ENCODE data around the gene GLRA1.
"Not testable (repeated sequence)": the region's sequence is repeated elsewhere in the genome, so short reads cannot be mapped to it uniquely, and the experiment has no call there.

Gene GLRA1

DNA sequence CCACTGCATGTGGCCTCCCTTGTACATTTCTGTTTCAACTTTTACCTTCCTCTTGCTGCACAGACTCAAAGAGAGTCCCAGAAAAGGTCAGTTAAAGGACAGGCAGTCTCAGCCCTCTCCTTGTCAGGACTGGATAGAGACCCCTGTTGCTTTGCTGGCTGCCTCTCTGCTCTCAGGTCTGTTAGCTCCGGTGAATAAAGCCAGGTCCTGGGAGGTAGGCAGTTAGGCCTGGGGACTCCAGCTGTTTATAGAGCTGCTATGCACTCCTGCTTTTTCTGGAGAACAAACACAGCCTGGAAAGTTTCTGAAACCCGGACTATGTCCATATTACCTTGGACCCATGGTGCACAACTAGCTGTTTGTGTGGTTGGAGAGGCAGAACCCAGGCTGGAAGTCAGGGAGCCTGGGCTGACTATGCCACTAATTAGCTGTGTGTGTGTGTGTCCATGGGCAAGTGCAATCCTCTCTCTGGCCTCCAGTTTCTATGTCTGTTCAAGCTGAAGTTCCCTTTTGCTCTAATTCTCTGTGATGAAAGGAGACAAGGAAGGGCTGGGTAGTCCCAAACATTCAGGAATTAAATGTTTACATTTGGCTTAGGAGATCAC lies 42.9 kb downstream of the GLRA1 start:
- no peak for DNase-seq

DNA sequence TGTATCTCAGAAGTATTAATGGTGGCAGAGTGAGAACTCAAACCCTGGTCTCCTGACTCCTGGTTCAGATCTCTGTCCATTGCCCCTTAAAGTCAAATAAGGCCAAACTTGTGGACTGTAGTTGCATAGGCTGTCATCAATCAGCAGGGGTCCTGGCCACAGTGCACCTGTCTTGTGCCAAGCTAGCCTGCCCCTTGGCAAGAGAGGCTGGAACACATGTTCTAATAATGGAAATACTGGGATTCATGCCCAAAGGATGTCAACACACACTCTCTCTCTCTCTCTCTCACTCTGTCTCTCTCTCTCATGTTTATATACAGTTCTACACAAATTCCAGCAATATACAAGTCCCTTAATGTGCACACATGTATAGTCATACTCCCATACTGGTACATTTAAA lies 44.3 kb downstream of the GLRA1 start:
- DNase-seq: no peak

DNA sequence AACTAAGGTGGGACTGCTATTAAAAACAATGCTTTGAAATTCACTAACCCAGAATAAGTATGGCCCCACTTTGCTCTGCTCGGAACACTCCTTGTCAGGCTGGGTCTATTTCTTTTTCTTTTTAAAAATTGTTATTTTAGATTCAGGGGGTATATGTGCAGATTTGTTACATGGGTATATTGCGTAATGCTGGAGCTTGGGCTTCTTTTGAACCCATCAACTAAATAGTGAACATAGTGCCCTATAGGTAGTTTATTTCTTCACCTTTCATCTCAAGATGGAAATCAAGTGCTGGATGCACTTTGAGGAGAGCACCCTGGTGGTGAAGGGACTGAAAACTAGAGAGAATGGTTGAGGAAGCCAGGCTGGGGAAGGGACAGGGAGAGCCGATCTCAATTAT lies 51.0 kb downstream of the GLRA1 start:
- no peak for DNase-seq

DNA sequence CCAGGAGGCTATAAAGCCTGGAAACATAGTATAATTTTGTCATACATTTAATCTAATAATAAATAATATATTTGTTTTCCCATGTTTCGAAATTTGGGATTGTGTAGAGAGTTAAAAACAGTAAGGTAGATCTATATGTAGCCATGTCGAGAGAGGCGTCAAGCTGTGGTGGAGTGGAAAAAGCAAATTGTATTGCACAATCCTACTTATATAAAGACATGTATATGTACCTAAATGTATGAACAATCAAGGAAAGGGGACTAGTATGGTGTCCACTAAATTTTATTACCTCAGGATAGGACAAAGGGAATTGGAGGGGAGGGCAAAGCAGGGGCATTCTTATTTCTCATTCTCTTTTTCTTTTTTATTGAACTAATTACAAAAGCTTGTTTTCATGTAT lies 52.0 kb downstream of the GLRA1 start:
- no peak for DNase-seq

DNA sequence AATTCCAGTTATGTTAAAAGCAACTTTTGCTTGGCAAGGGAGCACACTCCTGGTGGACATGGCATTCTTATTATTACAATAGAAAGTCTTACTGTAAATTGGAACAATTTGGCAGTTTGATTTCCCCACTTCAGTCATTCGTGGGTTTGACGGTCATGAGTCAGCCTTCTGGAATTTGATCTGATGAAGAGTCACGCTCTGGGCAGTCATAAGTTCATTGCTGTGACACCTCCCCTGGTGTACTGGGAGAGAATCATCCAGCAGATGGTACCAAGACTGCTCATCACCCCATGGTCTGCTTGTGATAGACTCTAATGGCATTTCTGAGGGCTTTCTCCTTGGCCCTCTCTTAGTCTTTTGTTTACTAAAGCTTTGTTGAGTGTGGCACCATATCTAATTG lies 53.8 kb downstream of the GLRA1 start:
- DNase-seq: no peak

DNA sequence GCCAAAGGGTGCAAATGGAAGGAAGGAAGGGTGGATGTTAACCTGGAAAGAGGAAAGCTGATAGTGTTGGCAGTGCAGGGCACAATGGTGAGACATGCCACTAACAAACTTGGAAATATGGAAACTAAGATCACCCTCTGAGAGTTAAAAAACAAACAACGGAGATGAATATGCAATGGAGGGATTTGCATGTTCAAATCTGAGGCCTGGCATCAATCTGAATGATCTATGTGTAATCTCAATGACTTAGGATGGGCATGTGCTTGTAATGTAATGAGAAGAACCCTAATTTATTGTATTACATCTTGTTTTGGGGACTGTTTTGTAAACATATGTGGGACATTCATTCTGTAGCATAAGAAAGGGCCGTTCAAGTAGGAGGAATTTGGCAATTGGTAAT lies 54.4 kb downstream of the GLRA1 start:
- DNase-seq: no peak

DNA sequence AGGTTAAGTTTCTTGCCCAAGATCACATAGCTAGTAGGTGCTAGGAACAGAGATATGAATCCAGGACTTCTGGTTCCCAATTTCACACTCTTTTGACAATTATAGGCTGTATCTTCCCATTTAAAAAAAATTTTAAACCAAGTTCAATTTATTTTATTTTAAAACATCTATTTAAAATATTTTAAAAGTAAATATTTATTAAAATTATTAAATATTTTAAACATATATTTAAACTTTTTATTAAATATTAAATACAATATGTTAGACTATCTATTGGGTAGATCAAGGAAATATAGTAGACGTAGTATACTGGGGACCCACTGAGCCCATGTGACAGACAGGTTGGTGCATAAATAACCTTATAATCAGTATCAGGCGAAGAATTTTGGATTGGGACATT lies 54.8 kb downstream of the GLRA1 start:
- no peak for DNase-seq

DNA sequence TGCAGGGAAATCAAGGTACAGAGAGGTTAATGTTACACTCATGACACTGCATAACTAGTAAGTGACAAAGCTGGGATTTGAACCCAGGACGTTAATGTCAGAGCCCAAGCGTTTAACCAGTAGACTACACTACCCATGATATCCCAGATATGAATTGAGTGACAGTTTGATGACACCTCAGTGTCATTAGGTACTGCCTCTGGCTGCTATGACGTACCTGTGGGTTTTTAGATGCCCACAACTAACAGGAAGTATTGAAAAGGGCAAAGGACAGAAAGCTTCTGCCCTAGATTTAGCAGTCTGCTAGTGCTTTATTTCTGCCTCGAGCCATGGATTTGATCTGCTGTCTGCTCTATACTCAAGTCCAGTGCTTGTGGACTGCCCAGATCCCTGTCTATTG lies 56.2 kb downstream of the GLRA1 start:
- DNase-seq: no peak

DNA sequence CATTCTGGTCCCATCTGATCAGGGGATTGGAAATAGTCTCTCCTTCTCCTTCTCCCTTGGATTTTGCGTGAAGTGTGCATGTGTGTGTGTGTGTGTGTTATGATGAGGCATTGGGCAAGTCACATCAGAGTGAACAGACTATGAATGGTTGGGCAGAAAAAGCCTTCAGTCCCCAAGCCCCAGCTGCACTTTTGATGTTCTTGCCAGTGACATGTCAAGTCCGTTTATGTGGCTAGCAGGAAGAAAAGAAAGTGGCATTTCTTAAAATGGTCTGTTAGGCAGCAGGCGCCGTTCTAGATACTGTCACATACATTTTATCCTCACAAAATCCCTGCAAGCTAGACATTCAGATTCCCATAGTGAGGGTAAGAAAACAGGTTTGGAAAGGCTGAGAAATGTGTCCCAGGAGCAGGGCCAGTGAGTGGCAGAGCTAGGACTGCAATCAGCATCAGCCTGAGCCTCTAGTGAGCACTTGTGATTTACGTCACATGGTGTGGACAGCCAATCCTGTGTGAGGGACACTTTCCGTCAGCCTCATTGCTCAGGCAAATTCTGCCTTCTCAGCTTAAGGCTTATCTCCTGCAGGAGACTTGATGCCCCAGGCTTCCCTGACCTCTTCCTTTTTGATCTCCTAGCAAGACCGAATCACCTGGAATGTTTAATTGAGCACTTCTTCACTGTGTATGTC lies 60.4 kb downstream of the GLRA1 start:
- DNase-seq: no peak

DNA sequence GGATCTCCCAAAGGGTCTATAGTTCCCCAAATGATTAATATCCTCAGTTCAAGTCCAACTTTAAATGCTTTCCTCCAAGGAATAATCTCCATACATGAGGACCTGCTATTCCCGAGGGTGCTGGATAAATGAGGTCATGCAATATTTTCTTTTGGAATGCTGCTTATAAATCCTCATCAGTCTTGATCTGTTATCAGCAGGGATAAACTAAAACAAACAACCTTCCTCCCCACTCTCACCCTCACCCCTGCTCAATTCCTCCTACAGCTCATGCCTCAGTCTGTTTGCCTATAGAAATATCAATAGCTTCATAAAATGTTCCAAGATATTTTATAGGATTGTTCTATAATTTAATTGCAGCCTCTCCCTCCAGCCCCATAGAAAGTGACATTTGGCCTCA lies 61.1 kb downstream of the GLRA1 start:
- no peak for DNase-seq

DNA sequence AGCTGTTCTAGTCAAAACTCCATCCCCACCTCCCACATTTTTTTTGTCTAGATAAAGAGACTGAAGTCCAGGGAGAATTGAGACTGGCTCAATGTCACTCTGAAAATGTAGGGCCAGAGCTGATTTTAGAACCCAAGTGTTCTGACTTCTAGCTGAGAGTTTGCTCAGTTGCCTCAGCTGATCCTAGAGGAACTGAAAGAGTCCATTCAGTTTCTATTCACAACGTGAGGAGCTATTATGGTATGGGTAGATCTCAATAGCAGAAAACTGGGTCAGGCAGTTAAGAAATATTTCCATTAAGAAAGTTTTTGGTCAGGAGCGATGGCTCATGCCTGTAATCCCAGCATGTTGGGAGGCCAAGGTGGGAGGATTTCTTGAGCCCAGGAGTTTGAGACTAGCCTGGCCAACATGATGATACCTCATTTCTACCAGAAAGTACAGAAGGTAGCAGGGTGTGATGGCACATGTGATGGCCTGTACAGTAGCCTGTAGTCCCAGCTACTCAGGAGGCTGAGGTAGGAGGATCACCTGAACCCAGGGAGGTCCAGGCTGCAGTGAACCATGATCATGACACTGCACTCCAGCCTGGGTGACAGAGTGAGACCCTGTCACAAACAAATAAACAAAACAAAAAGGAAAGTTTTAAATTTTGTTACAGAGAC lies 61.7 kb downstream of the GLRA1 start:
- no peak for DNase-seq

DNA sequence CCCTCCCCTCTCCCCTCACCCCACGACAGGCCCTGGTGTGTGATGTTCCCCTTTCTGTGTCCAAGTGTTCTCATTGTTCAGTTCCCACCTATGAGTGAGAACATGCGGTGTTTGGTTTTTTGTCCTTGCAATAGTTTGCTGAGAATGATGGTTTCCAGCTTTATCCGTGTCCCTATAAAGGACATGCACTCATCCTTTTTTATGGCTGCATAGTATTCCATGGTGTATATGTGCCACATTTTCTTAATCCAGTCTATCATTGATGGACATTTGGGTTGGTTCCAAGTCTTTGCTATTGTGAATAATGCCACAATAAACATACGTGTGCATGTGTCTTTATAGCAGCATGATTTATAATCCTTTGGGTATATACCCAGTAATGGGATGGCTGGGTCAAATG lies 63.8 kb downstream of the GLRA1 start:
- not testable (repeated sequence) for DNase-seq

DNA sequence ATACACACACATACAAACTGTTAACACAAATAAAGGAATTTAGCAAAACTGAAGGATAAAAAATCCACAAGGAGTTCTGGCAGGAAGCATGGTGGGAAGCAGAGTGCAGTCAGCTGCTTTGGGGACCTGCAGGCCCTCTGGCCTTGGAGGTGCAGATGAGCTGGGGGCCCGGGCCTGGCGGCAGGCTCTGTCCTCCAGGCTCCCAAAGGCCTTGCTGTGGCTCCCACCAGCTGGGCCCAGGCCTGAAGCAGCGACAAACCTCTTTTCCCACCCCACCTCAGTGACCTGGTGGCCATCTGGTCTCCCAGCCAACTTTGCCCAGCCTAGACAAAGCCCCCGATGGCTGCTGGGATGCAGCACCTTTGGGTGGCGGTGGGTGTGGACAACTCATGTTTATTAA lies 67.8 kb downstream of the GLRA1 start:
- no peak for DNase-seq

DNA sequence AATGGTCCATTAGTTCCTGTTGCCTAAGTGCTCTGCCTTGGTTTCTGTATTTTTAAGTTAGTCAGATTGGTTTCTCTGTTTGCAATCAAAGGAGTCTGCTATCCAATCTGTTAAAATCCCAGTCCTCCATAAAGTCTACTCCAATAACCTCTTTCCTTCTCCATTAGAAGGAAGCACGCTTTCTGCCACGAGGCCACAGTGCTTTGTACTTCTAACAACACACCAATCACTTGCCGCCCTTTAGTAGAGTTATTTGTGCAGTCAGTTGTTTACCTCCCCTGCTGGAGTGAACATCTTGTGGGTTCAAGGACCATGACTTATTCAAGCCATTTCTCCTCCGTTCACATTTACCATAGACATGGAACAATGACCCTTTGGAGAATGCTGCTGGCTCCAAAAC lies 69.0 kb downstream of the GLRA1 start:
- DNase-seq: no peak

DNA sequence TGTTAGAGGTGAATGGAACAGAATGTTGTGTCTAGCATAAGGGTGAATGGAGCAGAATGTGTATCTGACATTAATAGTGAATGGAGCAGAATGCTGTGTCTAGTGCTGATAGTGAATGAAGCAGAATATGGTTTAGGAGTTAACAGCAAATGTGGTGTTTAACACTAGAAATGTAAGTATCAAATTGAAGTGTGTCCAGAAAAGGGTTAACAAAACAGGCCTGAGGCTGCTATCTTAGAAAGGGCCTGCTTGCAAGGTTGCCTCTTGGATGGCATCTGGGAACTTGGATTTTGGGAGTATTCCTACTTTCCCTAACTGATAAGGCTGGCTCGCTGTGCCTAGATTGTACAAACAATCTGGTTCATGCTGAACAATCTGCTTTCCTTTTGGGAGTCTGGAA lies 76.8 kb downstream of the GLRA1 start:
- DNase-seq: no peak

DNA sequence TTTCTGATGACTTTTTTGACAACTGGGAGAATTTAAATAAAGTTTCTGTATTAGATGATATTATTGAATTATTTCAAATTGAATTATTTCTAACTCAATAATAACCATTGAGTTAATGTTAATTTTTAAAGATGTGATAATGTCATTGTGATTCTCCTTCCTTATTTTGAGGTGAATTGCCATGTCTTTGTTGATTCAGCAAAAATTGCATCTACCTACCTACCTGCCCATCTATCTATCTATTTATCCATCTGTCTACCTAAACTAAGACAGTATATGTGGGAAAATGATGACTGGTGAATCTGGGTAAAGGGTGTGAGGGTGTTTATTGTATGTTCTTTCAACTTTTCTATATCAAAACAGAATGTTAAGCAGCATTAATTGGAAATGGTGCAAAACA lies 77.9 kb downstream of the GLRA1 start:
- DNase-seq: no peak

DNA sequence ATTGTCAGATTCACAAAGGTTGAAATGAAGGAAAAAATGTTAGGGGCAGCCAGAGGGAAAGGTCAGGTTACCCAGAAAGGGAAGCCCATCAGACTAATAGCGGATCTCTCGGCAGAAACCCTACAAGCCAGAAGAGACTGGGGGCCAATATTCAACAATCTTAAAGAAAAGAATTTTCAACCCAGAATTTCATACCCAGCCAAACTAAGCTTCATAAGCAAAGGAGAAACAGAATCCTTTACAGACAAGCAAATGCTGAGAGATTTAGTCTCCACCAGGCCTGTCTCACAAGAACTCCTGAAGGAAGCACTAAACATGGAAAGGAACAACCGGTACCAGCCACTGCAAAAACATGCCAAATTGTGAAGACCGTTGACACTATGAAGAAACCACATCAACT lies 91.8 kb downstream of the GLRA1 start:
- not testable (repeated sequence) for DNase-seq

DNA sequence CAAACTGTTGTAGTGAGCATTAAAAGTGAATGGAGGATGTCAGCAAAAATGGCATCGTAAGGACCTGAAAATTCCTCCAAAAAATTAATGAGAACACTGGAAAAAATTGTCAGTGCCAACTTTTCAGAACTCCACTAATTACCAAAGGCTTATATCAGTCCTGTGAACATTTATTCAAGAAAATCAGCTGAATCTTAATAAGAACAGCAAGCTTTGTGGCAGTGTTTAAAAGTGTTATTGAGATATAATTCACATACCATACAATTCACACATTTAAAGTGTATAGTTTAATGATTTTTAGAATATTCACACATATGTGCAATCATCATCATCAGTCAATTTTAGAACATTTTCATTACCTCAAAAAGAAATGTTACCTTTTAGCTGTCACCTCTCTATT lies 95.3 kb downstream of the GLRA1 start:
- no peak for DNase-seq

DNA sequence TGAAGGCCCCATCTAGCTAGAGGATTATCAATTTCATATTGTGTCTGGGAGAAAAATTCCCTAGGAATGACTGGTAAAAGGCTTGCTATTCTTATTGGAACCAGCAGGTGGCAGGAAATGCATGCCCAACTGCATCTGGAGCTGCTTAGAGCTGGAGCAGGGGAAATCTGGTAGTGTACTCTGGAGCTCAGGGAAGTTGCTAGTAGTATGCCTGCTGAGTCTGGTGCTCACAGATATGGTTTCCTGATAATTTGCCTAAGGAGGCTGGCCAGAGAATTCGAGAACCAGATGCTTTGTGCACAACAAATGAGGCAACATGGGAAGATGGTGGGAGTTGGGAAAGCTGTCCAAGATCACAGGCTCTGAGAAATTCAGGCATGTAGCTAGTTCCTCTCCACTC lies 99.2 kb downstream of the GLRA1 start:
- peak; percentile 30 to 54 for DNase-seq

DNA sequence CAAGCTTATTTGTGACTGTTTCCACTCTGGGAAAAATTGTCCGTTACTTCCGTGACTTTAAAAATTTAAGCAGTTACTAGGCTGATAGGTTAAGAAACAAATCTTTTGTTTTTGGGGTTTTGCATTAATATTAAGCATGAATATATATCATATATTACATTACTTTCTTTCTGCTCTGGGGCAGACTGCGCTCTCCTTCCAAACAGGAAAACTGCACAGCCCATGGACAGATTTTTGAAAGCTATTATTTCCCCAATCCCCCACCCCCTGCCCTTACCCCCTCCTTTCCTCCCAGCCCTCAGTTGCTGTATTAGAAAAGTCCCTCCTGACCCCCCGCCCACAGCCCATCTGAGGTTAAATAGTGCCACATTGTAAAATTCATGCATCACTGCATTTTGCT lies 102.5 kb downstream of the GLRA1 start:
- no peak for DNase-seq

DNA sequence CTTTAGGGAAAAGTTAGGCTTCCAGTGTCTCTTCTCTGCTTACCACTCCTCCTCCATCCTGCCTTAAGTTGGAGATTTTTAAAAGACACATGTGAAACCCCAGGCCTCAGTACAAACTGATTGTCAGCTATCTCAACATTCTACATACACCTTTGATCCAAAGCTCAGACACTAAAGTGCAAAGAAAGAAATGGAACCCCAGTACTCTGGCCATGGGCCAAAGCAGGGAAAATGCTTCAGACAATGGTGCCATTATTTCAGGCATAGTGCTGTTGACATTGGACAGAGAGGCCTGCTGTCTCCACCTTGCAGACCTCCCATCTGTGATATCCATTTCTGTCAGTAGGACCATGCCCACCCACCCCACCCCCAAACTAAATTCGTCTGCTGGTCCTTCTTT lies 103.7 kb downstream of the GLRA1 start:
- no peak for DNase-seq

DNA sequence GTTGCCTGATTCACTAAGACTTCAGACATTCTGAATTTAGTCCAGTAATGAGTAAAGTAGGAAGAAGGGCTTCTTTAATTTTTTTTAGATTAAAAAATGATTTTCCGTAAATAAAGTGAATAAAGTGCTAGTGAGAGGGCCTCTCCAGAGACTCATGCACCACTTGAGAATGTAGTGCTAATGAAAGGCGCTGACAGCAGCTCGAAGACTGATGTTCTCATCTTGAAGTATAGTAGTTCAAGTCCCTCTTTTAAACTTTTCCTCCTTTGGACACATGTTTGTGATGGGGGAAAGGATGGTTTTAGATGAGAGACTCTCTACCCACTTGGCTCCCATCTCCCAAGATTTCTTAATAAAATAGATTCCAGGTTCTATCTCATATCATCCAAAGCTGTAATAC lies 104.4 kb downstream of the GLRA1 start:
- DNase-seq: no peak

DNA sequence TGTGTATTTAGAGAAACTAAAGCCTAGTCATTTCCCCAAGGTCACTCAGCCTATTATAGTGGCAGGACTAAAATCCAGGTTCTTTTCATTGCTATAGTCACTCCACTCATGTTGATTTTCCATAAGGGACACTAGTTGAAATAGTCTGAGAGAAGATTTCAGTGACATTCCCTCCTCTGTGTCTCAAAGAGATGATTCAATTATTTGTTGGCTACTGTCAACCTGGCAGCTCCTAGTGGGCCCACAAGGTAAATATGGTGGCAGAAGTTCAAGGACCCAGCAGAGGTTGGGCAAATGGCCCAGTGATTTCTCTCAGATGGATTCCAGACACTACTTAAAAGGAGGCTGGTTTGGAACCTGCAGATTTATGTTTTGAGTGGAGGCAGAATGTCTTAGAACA lies 104.8 kb downstream of the GLRA1 start:
- no peak for DNase-seq

DNA sequence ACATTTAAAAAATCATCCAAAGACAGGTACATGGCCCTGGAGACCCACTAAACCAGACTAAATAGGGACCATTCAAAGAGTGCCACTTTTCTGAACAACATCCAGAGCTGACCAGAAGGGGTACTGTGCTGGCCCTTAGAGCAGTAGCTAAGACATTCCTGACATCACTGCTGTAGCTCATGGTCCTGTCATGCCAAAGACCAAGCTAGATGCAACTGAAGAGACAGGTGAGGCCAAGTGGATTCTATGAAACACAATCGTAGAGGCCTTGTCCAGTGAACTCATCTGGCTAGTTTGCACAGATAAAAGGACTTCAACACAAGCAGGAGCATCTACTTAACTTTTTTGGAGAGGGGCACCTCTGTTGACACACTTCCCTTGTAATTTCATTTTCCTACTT lies 109.6 kb downstream of the GLRA1 start:
- DNase-seq: no peak
